Measurements from ENCODE around the gene USP3.

USP3 gene

DNA sequence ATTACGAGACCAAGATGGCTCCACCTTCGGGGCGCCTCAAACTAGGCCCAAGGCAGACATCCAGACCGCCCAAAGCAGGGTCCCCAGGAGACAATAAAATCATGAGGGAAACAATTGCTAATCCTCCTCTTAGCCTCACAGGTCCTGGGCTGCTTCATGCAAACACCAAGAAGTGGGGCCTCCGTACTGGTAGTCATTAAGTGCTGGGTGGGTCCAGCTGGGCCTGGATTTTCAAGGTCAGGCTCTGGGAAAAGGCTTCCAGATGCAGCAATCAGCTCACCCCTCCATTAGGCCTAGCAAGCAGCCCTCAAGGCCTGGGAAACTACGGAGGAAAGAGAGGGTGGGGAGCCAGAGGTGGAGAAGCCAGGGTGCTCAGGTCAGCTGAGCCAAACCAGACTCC lies 93.4 kb downstream of the USP3 start:
- no peak for DNase-seq
- in situ Hi-C loops (cut with HindIII; ENCODE audit: low pct_ligation_motif_present, low pct_unique_long_range_greater_than_20kb, low sequenced_read_pairs): no loop called here

DNA sequence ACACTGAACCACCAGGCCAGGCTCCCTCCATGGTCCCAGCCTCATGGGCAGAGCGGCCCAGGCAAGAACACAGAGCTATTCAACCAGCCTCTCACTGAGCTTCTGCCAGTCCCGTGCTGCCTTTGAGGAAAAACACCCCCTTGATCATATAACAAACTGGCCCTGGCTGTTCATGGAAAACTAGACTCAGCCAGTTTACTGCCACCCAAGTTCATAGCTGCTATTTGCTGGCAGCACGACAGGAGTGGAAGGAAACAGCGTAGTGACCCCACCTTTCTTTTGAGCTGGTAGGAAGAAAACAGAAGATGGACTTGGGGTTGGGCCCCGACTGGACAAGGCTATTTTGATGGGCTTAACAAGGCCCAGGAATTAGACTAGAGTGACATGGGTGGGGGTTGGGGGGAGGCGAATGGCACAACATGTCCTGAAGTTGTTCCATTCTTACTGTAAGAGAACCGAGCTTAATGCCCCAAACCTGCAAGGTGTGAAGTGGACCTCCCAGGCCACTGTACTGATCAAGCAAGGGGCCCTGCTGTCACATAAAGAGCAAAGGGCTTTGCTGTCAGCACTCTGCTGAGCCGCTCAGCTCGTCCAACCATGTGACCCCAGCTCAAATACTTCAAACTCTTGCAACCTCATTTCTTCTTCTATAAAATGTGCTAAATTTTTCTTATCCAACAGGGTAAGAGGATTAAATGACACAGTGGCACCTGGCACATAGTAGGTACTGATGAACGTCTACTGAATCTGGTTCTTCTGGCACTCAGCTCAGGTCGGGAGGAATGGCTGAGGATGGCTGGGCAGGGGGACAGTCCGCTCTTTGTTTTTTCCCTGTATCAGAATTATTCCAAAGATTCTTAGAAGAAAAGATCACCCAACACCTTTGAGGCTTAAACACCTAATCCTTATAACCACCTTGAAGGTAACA lies 94.3 kb downstream of the USP3 start:
- in situ Hi-C loops (cut with HindIII; ENCODE audit: low pct_ligation_motif_present, low pct_unique_long_range_greater_than_20kb, low sequenced_read_pairs): no loop called here
- no peak for DNase-seq

DNA sequence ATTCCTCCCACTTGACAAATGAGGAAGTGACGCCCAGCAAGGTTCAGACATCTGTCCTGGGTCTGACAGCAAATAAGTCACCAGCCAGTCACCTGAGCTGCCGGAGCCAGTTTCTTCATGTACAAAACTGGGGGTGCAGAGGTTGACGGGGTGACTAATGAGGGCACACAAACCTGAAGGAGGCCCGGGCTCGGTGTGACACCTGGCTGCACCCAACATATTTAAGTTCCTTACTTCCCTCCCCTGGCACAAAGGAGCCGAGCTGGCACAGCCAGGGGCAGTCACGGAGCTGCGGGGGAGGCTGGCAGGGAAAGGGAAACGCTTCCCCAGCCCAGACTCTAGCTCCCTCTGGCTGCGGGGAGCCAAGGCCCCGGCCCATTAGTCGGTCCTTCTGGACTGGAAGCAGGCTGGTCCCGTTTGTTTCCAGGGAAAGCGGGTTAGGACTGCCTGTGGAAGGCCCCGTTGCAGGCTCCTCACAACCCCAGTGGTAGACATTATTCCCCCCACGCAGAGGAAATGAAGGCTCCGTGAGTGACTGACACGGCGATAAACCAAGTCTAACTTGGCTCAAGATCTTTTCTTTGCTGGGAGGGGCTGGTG lies 95.1 kb downstream of the USP3 start:
- in situ Hi-C loops (cut with HindIII; ENCODE audit: low pct_ligation_motif_present, low pct_unique_long_range_greater_than_20kb, low sequenced_read_pairs): no loop called here
- peak; percentile 51 for DNase-seq

DNA sequence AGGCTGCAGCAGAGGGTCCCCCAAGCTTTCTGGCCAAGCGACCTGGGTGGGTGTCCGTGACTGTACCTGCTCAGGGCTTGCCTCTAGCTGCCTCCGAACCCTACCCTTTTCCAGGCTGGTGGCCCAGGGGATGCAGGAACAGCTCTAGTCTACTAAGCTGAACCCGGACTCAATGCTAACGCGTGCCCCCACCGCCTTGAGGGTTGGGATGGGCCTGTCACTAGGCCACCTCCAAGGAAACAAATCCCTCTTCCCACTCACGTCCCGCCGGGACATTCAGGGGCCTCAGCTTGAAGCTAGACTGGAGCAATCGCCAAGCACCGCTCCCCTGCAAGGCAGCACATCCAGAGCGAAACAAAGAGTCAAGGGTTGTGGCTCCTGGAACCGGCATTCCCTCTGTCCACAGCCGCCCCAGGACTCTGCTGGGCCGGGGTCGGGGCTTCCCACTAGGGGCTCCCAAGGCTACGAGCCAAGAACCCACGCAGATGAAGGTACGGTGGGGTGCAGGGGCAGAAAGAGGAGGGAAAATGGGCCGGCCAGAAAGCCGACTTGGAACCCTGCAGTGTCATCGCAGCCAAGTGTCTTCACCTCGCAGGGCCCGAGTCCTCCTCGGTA lies 95.7 kb downstream of the USP3 start:
- in situ Hi-C loops (cut with HindIII; ENCODE audit: low pct_ligation_motif_present, low pct_unique_long_range_greater_than_20kb, low sequenced_read_pairs): no loop called here
- peak; percentile 35 for DNase-seq

DNA sequence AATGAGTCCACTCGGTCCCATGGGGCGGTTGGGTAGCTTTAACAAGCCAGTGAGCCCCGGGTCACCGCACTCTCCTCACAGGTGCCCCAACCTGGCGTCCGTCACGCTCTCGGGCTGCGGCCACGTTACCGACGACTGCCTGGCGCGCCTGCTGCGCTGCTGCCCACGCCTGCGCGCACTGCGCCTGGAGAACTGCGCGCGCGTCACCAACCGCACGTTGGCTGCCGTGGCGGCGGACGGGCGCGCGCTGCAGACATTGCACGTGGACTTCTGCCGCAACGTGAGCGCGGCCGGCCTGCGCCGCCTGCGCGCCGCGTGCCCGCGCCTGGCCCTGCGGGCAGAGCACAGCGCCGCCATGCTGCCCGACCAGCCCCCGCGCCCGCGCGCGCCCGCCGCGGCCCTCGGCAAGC lies 96.2 kb downstream of the USP3 start:
- in situ Hi-C loops (cut with HindIII; ENCODE audit: low pct_ligation_motif_present, low pct_unique_long_range_greater_than_20kb, low sequenced_read_pairs): no loop called here

DNA sequence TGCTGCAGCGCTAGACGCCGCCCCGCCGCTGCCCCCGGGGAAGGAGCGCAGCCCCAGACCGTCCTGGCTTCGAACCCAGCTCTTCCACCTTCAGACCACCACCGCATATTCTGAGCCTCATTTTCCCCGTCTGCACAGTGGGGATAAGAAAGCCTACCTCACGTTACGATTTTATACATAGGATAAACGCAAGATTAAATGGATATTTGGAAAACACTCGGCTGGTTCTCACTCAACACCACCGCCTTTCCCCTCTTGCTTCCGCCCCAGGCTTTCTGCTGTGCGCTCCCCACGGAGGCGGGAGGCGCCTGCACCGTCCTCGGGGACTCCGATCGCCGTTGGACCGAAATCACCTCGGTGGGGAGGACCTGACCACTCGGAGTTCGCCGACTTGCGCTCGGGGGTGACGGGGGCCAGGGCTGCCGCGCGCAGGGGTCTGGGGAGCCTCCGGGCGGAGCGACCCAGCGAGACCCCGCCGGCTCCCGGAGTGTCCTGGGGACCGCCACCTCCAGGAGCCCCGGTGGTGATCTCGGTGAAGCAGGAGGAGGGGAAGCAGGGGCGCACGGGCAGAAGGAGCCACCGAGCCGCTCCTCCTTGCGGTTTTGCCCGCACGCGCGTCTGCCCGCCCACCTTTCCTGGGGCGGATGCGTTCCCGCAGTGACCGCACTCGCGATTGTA lies 96.8 kb downstream of the USP3 start:
- in situ Hi-C loops (cut with HindIII; ENCODE audit: low pct_ligation_motif_present, low pct_unique_long_range_greater_than_20kb, low sequenced_read_pairs): no loop called here
- DNase-seq: peak; percentile 18

More for the DNA sequence above, 96.2 kb downstream of the USP3 start:
- peak; percentile 91 for DNase-seq

DNA sequence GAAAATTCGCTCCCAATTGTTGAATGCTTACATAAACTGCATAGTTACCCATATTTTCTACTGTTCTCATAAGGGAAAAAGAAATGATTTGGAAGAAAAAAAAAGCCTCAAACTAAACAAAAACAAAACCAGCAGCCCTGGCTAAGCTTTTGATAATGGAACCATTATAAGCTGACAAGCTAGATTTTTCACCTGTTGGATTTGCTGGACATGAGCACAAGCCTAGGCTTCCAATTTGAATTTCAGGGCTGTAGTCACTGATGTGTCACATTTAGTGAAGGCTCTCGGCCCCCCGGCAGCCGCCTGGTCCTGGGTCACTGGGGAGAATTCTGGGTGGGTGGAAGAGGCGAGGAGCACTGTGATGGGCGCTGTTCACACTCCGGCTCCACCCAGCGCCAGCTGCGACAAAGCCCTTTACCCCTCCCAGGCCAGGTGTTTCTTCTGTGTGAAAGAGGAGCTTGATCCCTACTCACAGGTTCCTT lies 97.4 kb downstream of the USP3 start:
- no peak for DNase-seq
- in situ Hi-C loops (cut with HindIII; ENCODE audit: low pct_ligation_motif_present, low pct_unique_long_range_greater_than_20kb, low sequenced_read_pairs): no loop called here

DNA sequence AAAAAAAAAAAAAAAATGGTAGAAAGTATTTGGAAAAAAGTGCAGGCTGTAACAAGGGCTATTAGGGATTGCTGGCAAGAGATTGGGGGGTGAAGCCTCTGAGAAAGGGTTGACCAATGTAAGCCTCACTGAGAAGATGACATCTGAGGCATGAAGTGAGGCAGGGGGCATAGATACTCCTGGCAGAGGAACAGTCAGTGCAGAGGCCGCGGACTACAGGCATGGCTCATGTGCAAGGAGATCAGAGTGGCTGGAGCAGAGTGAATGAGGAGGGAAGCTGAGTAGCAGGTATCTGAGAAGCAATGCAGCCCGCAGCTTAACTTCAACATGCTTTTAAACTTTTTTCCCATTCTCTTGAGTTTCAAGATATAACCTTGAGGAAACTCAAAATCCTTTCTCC lies 98.2 kb downstream of the USP3 start:
- in situ Hi-C loops (cut with HindIII; ENCODE audit: low pct_ligation_motif_present, low pct_unique_long_range_greater_than_20kb, low sequenced_read_pairs): no loop called here
- DNase-seq: no peak

DNA sequence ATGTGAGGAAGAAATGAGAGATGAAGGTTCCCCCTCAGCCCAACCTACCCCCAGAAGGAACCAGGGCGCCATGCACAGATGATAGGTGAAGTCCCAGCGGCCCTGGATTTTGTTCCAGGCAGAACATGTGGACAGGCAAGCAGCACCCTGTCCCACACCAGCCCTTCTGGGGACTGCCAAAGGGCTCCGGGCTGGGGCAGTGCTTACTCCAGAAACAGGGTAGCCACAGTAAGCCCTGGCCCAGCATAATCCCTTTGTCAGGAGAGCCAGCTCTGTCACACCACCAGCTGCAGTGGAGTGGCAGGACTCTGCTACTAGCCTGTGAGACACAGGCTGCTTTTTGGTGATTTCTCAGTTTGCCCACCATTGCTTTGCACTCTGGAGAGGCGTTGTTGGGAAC lies 99.1 kb downstream of the USP3 start:
- in situ Hi-C loops (cut with HindIII; ENCODE audit: low pct_ligation_motif_present, low pct_unique_long_range_greater_than_20kb, low sequenced_read_pairs): no loop called here
- no peak for DNase-seq

DNA sequence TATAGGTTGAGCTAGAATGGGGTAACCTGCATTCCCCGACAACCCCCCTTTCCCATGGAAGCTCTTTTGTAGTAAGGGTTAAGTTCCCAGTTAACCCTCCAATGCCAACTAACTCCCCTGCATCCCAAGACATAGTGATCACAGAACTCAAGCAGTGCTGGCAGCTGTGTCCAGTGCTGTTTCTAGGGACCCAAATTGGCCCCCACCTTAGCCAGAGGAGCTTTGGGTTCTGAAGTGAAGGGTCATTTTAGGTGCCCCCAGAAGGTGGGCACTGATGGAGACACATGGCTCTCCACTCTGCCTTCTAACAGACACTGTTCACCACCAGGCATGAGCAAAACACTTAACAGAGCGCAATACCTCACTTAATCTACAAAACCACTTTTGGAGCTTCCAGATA lies 99.9 kb downstream of the USP3 start:
- in situ Hi-C loops (cut with HindIII; ENCODE audit: low pct_ligation_motif_present, low pct_unique_long_range_greater_than_20kb, low sequenced_read_pairs): no loop called here
- no peak for DNase-seq

DNA sequence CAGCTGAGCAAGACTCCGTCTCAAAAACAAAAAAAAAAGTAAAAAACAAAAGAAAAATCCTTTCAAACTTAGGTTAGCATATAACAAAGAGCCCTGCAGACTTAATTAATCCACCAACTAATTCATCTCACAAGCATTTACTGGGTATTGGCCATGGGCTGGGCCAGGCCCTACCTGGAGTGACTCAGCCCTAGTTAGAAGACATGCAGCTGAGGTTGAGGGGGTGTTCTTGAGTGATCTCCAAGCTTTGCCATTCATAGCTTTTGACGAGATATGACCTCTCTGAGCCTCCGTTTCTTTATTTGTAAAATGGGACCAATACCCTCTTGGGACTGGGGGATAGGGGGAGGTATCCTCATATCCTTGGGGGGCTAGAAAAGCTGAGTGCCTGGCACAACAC lies 100.6 kb downstream of the USP3 start:
- in situ Hi-C loops (cut with HindIII; ENCODE audit: low pct_ligation_motif_present, low pct_unique_long_range_greater_than_20kb, low sequenced_read_pairs): no loop called here
- DNase-seq: no peak

DNA sequence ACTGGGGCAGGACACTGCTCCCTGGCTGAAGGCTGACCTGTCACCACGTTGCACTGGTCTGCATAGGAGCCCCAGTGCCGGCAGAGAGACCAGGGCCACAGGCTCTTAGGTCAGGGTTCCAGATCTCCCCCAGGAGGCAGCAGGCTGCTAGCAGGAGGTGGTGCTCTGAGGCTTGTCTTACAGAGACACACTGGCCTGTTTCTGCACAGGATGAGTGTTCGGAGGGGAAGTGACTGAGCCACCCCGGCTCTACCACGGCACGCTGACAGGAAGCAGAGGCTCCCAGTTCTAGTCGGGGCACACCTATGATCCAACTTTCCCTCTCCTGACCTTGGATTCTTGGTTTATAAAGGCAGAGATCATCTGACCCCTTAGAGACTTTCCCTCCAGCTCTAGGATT lies 101.4 kb downstream of the USP3 start:
- no peak for DNase-seq
- in situ Hi-C loops (cut with HindIII; ENCODE audit: low pct_ligation_motif_present, low pct_unique_long_range_greater_than_20kb, low sequenced_read_pairs): no loop called here

DNA sequence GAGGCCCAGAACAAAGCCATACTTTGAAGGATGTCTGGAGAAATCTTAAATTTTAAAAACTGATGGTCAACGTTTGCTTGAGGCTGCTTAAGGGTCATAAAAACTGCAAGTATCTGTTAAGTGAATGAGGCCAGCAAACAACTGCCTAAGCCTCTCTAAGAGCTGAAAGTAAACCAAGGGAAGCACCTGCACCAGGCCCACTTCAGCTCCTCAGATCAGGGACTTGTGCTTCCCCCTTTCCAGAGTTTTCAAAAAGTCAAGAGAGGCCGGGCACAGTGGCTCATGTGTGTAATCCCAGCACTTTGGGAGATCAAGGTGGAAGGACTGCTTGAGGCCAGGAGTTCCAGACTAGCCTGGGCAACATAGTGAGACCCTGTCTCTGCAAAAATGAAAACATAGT lies 101.9 kb downstream of the USP3 start:
- in situ Hi-C loops (cut with HindIII; ENCODE audit: low pct_ligation_motif_present, low pct_unique_long_range_greater_than_20kb, low sequenced_read_pairs): no loop called here

DNA sequence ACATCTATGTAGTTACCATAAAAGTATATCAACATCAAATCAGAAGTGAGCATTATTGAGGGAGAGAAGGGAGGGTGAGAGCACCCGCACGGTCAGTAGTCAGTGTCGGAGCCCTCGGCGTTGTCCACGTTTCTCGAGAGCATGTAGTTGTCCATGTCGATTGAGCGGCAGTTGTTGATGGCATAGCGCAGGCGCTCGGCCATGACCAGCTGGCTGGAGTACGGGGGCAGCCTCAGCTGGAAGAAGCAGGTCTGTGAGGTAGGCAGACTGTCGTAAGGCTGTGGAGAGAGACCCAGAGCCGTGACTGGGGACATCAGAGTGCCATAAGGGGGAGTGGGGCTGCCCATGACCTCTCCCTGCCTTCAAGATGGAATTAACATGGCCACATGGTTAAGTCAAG lies 104.6 kb downstream of the USP3 start:
- DNase-seq: no peak
- in situ Hi-C loops (cut with HindIII; ENCODE audit: low pct_ligation_motif_present, low pct_unique_long_range_greater_than_20kb, low sequenced_read_pairs): no loop called here

More for the DNA sequence above, 101.9 kb downstream of the USP3 start:
- DNase-seq: no peak

DNA sequence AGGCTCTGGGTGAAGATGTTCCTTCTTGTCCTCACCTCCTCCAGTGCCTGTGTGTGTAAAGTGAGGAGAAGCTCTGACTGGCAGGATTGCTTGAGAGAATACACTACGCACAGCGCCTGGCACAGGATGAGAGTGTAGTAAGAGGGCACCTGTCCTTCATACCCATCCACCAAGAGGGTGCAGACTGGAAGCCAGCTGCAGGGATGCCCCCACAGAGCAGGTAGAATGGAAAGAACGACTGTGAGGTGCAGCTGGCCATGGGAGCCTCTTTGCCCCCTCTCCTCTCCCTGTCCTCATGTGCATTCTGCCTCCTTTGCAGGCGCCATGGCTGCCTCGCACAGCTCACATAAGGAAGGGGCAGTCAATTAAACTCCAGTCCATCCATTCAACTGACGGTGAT lies 105.1 kb downstream of the USP3 start:
- in situ Hi-C loops (cut with HindIII; ENCODE audit: low pct_ligation_motif_present, low pct_unique_long_range_greater_than_20kb, low sequenced_read_pairs): no loop called here
- DNase-seq: no peak

DNA sequence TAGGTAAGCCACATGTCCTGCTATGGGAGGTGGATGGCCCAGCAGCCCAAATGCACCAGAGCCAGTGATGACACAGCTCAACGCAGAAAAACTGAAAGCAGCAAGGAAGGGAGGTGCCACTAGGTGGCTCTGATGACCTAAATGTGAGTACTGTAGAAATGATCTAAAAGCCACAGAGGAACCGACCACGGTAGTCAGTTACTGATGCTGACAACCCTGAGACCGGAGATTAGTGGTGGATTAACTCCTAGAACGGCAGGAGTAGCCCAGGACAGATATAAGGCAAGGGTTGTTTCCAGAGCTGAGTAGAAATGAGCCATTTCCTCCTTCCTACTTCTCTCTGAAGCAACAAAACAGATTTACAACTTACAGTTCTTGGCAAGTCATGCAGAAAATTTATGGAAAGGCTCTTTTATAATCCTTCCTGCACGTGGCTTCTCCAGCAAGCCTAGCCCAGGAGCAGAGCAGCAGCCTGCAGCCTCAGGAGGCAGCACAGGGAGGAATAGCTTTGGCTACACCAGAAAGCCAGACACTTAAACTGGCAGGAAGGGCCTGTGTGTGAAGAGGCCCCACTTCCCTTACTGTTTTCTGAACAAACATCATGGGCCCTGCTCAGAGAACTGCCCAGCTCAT lies 105.9 kb downstream of the USP3 start:
- DNase-seq: peak; percentile 81
- in situ Hi-C loops (cut with HindIII; ENCODE audit: low pct_ligation_motif_present, low pct_unique_long_range_greater_than_20kb, low sequenced_read_pairs): no loop called here

DNA sequence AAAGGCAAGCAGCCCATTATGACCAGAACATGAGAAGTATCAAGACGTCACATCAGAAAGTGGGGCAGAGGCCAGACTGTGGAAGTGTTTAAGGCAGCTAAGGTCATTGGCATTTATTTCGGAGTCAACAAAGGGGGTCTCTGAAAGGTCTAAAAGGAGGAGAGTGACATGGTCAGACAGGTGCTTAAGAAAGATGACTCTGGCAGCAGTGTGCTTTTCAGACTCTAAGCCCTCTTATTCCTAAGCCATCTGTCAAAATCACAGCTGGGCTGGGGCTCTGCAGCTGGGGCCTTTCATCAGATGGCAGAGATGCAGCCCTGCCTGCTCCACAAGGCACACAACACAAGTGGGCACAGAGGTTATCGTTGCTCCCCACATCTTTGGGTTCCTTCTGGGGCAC lies 106.8 kb downstream of the USP3 start:
- no peak for DNase-seq
- in situ Hi-C loops (cut with HindIII; ENCODE audit: low pct_ligation_motif_present, low pct_unique_long_range_greater_than_20kb, low sequenced_read_pairs): no loop called here

DNA sequence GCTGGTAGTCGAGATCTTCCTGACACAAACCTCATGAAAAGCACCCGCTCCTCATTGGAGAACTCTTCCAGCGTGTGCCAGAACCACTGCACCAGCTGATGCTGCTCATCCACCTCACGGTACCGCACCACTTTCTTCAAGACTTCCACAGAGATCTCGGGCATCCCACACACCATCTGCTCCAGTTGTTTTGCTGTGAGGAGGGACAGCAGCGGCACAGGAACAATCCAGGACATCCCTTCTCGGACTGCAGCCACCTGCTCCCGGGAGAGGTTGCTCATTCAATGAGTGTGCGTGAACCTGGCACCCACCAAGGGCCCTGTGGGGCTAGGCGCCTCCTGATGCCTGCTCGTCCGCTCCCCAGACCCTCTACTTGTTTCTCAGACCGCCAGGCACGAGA lies 107.9 kb downstream of the USP3 start:
- in situ Hi-C loops (cut with HindIII; ENCODE audit: low pct_ligation_motif_present, low pct_unique_long_range_greater_than_20kb, low sequenced_read_pairs): no loop called here
- DNase-seq: no peak

DNA sequence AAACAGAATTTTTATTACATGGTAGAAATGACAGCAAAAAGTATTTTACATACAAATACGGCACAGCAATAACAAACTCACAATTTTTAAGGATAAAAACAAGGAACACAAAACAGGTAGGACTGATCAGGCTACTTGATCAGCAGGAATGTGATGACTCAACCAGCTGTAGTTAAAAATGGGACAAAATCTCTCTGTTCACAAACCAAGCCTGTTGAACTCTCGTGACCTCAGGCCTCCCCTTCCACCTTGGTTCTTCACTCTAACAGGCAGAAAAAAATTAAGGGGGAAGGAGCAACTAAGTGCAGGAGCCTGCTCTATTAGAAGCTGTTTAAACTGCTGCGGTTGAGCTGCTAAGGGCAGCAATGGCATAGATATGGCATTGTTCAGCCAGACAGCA lies 111.5 kb downstream of the USP3 start:
- DNase-seq: peak; percentile 13
- in situ Hi-C loops (cut with HindIII; ENCODE audit: low pct_ligation_motif_present, low pct_unique_long_range_greater_than_20kb, low sequenced_read_pairs): no loop called here
